Mesodermal cell (in vitro differentiated cells): ENCODE data around the gene CNOT6L.

ENCODE experiments used
- H3K27ac ChIP-seq: 2 replicates; pipeline ENCODE4 v1.7.0; 2013; ENCODE audit warnings: mild to moderate bottlenecking, low read depth, low read length, moderate library complexity; ENCODE audit not compliant: severe bottlenecking
- H3K36me3 ChIP-seq: 2 replicates; pipeline ENCODE4 v1.7.1; 2013; ENCODE audit warnings: mild to moderate bottlenecking, low read length, moderate library complexity; ENCODE audit not compliant: control insufficient read depth, insufficient read depth
- H3K4me1 ChIP-seq: one replicate; pipeline ENCODE4 v1.7.1; 2013; ENCODE audit warnings: mild to moderate bottlenecking, low read length; ENCODE audit not compliant: insufficient read depth, control insufficient read depth, poor library complexity, severe bottlenecking
- H3K4me3 ChIP-seq: 2 replicates; pipeline ENCODE4 v1.7.0; 2013; ENCODE audit warnings: low read length, control low read depth, mild to moderate bottlenecking; ENCODE audit not compliant: insufficient read depth, poor library complexity, severe bottlenecking; ENCODE audit errors: extremely low read depth
- H3K9me3 ChIP-seq: 2 replicates; pipeline ENCODE4 v1.7.1; 2013; ENCODE audit warnings: mild to moderate bottlenecking, low read length, moderate library complexity; ENCODE audit not compliant: control insufficient read depth
- WGBS, 2 experiments: methylation state at CpG; one replicate each; pipeline ENCODE4 v1.1.5; 2013; ENCODE audit warnings: missing lambda C conversion rate in 2 of 2; ENCODE audit not compliant: insufficient coverage in 2 of 2; 5-methylcytosine and 5-hydroxymethylcytosine counted together

The CNOT6L gene

DNA sequence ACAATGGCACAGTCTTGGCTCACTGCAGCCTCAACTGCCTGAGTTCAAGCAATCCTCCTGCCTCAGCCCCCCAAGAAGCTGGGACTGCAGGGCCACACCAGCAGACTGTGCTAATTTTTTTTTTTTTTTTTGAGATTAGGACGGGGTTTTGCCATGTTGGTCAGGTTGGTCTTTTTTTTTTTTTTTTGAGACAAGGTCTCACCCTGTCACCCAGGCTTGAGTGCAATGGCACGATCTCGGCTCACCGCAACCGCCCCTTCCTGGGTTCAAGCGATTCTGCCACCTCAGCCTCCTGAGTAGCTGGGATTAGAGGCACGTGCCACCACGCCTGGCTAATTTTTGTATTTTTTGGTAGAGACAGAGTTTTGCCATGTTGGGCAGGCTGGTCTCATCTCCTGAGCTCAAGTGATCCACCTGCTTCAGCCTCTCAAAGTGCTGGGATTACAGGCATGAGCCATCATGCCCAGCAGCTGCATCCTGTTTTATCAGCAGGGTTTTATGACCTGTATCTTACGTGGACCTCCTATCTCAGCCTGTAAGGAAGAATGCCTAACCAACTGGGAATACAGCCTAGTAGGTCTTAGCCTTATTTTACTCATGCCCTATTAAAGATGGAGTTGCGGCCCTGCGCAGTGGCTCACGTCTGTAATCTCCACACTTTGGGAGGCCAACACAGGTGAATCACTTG lies 30.3 kb upstream of the CNOT6L start:
- no peaks in the 10 kb centered on the region for H3K9me3 ChIP-seq
- H3K4me1 ChIP-seq, result no peaks in the 10 kb centered on the region
- H3K4me3 ChIP-seq, result no peak overlapping the region
- WGBS, 2 experiments, result 89 to 91% methylated on average over 7 to 10 of the region's 12 CpGs
- H3K36me3 ChIP-seq, result no peaks in the 10 kb centered on the region
- no peak overlapping the region for H3K27ac ChIP-seq

GRCh38 chr4:77848508-77848907 lies 29.3 kb upstream of the CNOT6L start:
- no peaks in the 10 kb centered on the region for H3K36me3 ChIP-seq
- H3K4me3 ChIP-seq, result no peak overlapping the region
- no peak overlapping the region for H3K27ac ChIP-seq
- H3K4me1 ChIP-seq, result no peaks in the 10 kb centered on the region
- no peaks in the 10 kb centered on the region for H3K9me3 ChIP-seq
- 89 to 100% methylated on average over 3 to 6 of the region's 6 CpGs for WGBS, 2 experiments

GRCh38 chr4:77845929-77846328 lies 26.8 kb upstream of the CNOT6L start:
- Histone ChIP-seq H3K27ac (no peak overlapping the region), H3K9me3 (no peaks in the 10 kb centered on the region), H3K36me3 (no peaks in the 10 kb centered on the region), H3K4me1 (no peaks in the 10 kb centered on the region), H3K4me3 (no peak overlapping the region)
- 80 to 100% methylated on average over 1 of the region's 3 CpGs for WGBS, 2 experiments

DNA sequence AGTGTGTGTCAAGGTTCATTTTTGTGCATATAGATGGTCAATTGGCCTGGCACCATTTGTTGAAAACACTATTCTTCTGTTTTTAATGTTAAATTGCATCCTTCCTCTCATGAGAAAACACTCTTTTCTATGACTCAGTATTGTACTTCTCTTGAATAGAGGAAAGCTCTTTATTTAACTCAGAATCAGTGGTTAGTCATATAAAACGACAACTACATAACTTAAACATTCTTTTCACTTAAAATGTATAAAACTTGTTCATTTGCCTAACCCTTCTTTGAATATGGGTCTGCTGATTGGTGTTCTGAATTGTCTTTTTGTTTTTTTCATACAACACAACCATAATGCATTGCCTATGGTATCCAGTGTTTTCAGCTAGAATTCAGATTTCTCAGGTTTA lies 26.2 kb upstream of the CNOT6L start:
- no peaks in the 10 kb centered on the region for H3K9me3 ChIP-seq
- no CpG with 5 or more reads among the region's 1 CpG for WGBS, 2 experiments
- H3K4me3 ChIP-seq, result no peak overlapping the region
- H3K27ac ChIP-seq, result no peak overlapping the region
- H3K4me1 ChIP-seq, result no peaks in the 10 kb centered on the region
- no peaks in the 10 kb centered on the region for H3K36me3 ChIP-seq

DNA sequence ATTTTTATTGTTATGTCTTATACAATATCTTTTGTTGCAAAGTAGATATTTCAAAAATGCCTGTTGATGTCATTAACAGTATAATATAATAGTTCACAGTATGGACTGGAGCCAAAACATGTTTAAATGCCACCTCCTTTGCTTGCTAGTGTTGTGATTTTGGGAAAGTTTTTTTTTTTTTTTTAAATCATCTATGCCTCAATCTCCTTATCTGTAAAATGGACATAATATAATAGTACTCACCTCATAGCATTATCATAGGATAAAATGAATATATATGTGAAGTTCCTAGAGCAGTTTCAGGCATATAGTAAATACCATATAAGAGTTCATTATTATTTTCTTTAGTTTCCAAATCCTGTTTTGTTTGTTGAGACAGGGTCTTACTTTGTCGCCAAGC lies 25.2 kb upstream of the CNOT6L start:
- Histone ChIP-seq H3K27ac (no peak overlapping the region), H3K4me3 (no peak overlapping the region), H3K36me3 (no peaks in the 10 kb centered on the region), H3K4me1 (no peaks in the 10 kb centered on the region), H3K9me3 (no peaks in the 10 kb centered on the region)
- 100% methylated on average over 1 of the region's 1 CpG; no CpG with 5 or more reads in 1 of the 2 experiments for WGBS, 2 experiments

GRCh38 chr4:77843628-77844027 lies 24.5 kb upstream of the CNOT6L start:
- Histone ChIP-seq H3K36me3 (no peaks in the 10 kb centered on the region), H3K4me1 (no peaks in the 10 kb centered on the region), H3K27ac (no peak overlapping the region), H3K4me3 (no peak overlapping the region), H3K9me3 (no peaks in the 10 kb centered on the region)
- WGBS, 2 experiments, result 64 to 91% methylated on average over 1 of the region's 1 CpG

DNA sequence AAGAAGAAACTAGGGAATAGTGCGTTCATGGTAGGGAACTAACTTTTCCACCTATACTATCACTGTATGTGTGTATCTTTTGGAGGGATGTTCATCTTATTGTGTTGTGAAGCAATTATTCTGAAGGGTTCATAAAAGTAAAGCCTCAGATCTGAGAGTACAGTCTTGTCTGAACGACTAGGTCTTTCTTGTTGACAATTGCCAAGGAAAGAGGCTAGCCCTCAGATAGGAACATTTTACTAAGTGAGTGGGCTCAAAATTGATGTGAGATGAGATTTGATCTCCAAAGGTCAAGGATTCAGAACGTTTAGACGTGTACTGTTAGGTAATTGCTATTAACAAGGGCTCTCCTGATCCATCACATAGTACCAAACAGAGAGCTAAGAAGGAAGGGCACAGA lies 15.2 kb upstream of the CNOT6L start:
- Histone ChIP-seq H3K9me3 (no peaks in the 10 kb centered on the region), H3K4me1 (no peaks in the 10 kb centered on the region), H3K27ac (no peak overlapping the region), H3K36me3 (no peaks in the 10 kb centered on the region), H3K4me3 (no peak overlapping the region)
- 50 to 93% methylated on average over 1 of the region's 4 CpGs for WGBS, 2 experiments

- H3K36me3 ChIP-seq, result no peaks in the 10 kb centered on the region
- WGBS, 2 experiments, result 100% methylated on average over 1 of the region's 2 CpGs; no CpG with 5 or more reads in 1 of the 2 experiments
- H3K4me3 ChIP-seq, result no peak overlapping the region
- H3K9me3 ChIP-seq, result no peaks in the 10 kb centered on the region
- no peak overlapping the region for H3K27ac ChIP-seq
- no peaks in the 10 kb centered on the region for H3K4me1 ChIP-seq
These were observed 14.1 kb upstream of the CNOT6L start for GRCh38 chr4:77833126-77833724.

GRCh38 chr4:77827343-77827742 lies 8.2 kb upstream of the CNOT6L start:
- Histone ChIP-seq H3K36me3 (no peaks in the 10 kb centered on the region), H3K4me3 (no peak overlapping the region), H3K27ac (no peak overlapping the region), H3K4me1 (no peaks in the 10 kb centered on the region), H3K9me3 (no peaks in the 10 kb centered on the region)

GRCh38 chr4:77826275-77826674 lies 7.1 kb upstream of the CNOT6L start:
- Histone ChIP-seq H3K36me3 (no peaks in the 10 kb centered on the region), H3K4me1 (no peaks in the 10 kb centered on the region), H3K27ac (no peak overlapping the region), H3K4me3 (no peak overlapping the region), H3K9me3 (no peaks in the 10 kb centered on the region)
- WGBS, 2 experiments, result 76 to 77% methylated on average over 5 of the region's 6 CpGs

- WGBS, 2 experiments, result 100% methylated on average over 1 of the region's 1 CpG; no CpG with 5 or more reads in 1 of the 2 experiments
- Histone ChIP-seq H3K4me3 (no peak overlapping the region), H3K36me3 (no peaks in the 10 kb centered on the region), H3K4me1 (peaks cover 4% of the 10 kb centered on the region), H3K27ac (no peak overlapping the region), H3K9me3 (no peaks in the 10 kb centered on the region)
These were observed 2.6 kb upstream of the CNOT6L start for GRCh38 chr4:77821775-77822174.
